DOHH2 (cell line): ENCODE results near the gene IGFBP3.

Experiments
- H3F3A ChIP-seq: fragments of 200-600 bp; sonication (generic), shearing (Covaris generic); 2 replicates; pipeline ENCODE4 v1.6.0; 2016; ENCODE audit warnings: antibody characterized with exemption, mild to moderate bottlenecking; ENCODE audit not compliant: control insufficient read depth, insufficient read depth
- H3K27ac ChIP-seq: fragments of 200-600 bp; sonication (generic); 2 replicates; pipeline ENCODE4 v1.5.1; 2014; ENCODE audit warnings: low read depth, mild to moderate bottlenecking, low read length, moderate library complexity
- H3K27me3 ChIP-seq: fragments of 200-600 bp; sonication (generic); 2 replicates; pipeline ENCODE4 v1.6.1; 2014; ENCODE audit warnings: mild to moderate bottlenecking, low read length, mixed read lengths; ENCODE audit not compliant: control insufficient read depth
- H3K36me3 ChIP-seq: fragments of 200-600 bp; sonication (generic); 2 replicates; pipeline ENCODE4 v1.6.1; 2014; ENCODE audit warnings: mild to moderate bottlenecking, low read length, moderate library complexity, mixed read lengths; ENCODE audit not compliant: control insufficient read depth
- H3K4me1 ChIP-seq: fragments of 200-600 bp; sonication (generic); 2 replicates; pipeline ENCODE4 v1.6.1; 2014; ENCODE audit warnings: mild to moderate bottlenecking, low read length, mixed read lengths; ENCODE audit not compliant: control insufficient read depth
- H3K4me2 ChIP-seq: fragments of 200-600 bp; sonication (generic); 2 replicates; pipeline ENCODE4 v1.6.0; 2014; ENCODE audit warnings: mild to moderate bottlenecking, low read length, moderate library complexity
- H3K4me3 ChIP-seq: fragments of 200-600 bp; sonication (generic); 2 replicates; pipeline ENCODE4 v1.5.1; 2014; ENCODE audit warnings: mild to moderate bottlenecking, low read length, mixed read lengths
- H3K79me2 ChIP-seq: fragments of 200-600 bp; sonication (generic); 2 replicates; pipeline ENCODE4 v1.6.1; 2014; ENCODE audit warnings: mild to moderate bottlenecking, low read length, mixed read lengths; ENCODE audit not compliant: control insufficient read depth
- H3K9me2 ChIP-seq: fragments of 200-600 bp; sonication (generic); replicated peaks from 2 replicates; pipeline ENCODE4 v1.6.1; 2014; ENCODE audit warnings: mild to moderate bottlenecking, low read length, mixed read lengths; ENCODE audit not compliant: control insufficient read depth
- H3K9me3 ChIP-seq: fragments of 200-600 bp; sonication (generic); 2 replicates; pipeline ENCODE4 v1.6.1; 2014; ENCODE audit warnings: antibody characterized with exemption, low read length, mixed read lengths; ENCODE audit not compliant: control insufficient read depth, insufficient read depth
- H4K20me1 ChIP-seq: fragments of 200-600 bp; sonication (generic); 2 replicates; pipeline ENCODE4 v1.6.0; 2014; ENCODE audit warnings: low read depth, mild to moderate bottlenecking, antibody characterized with exemption, low read length, moderate library complexity; ENCODE audit not compliant: control insufficient read depth, insufficient read depth
- CTCF ChIP-seq: fragments of 200-600 bp; sonication (generic); IDR thresholded peaks from one replicate; pipeline ENCODE4 v1.5.1; 2014; ENCODE audit warnings: antibody characterized with exemption, mild to moderate bottlenecking, low read depth, low read length; ENCODE audit not compliant: poor library complexity, severe bottlenecking
- EZH2phosphoT487 ChIP-seq: fragments of 200-600 bp; sonication (generic); IDR thresholded peaks from 2 replicates; pipeline ENCODE4 v1.6.1; 2017; ENCODE audit warnings: borderline replicate concordance, mild to moderate bottlenecking, antibody characterized with exemption, low read length, moderate library complexity, mixed read lengths

Gene IGFBP3

GRCh38 chr7:45897042-45897690 is 23.9 kb downstream of the IGFBP3 start:
- Histone ChIP-seq H3K4me2 (no peak overlapping the region), H3K27ac (no peak overlapping the region), H3K4me3 (no peak overlapping the region), H3K9me2 (no peaks in the 10 kb centered on the region), H3K4me1 (no peaks in the 10 kb centered on the region), H3K36me3 (no peaks in the 10 kb centered on the region), H3K79me2 (no peaks in the 10 kb centered on the region), H3K27me3 (peaks cover 30% of the 10 kb centered on the region; the same call in 1 of the 2 replicates), H3K9me3 (no peaks in the 10 kb centered on the region), H4K20me1 (no peaks in the 10 kb centered on the region), H3F3A (no peaks in the 10 kb centered on the region)
- TF ChIP-seq CTCF (no peak), EZH2phosphoT487 (no peak)

- H3K79me2 ChIP-seq = no peaks in the 10 kb centered on the region
- no peaks in the 10 kb centered on the region for H3K36me3 ChIP-seq
- no peak overlapping the region for H3K27ac ChIP-seq
- peaks cover 33% of the 10 kb centered on the region for H3K27me3 ChIP-seq
- H3K4me2 ChIP-seq = no peak overlapping the region
- no peaks in the 10 kb centered on the region for H4K20me1 ChIP-seq
- H3K4me3 ChIP-seq = no peak overlapping the region
- TF ChIP-seq EZH2phosphoT487 (no peak), CTCF (no peak)
- H3K4me1 ChIP-seq = no peaks in the 10 kb centered on the region
- H3K9me2 ChIP-seq = no peaks in the 10 kb centered on the region
- H3K9me3 ChIP-seq = no peaks in the 10 kb centered on the region
- H3F3A ChIP-seq = no peaks in the 10 kb centered on the region
Measured at GRCh38 chr7:45894665-45895062, 26.4 kb downstream of the IGFBP3 start.

- H3K9me2 ChIP-seq = no peaks in the 10 kb centered on the region
- H3K4me1 ChIP-seq = no peaks in the 10 kb centered on the region
- H3K9me3 ChIP-seq = no peaks in the 10 kb centered on the region
- H3F3A ChIP-seq = no peaks in the 10 kb centered on the region
- H3K27ac ChIP-seq = no peak overlapping the region
- H3K36me3 ChIP-seq = no peaks in the 10 kb centered on the region
- TF ChIP-seq CTCF (no peak), EZH2phosphoT487 (no peak)
- no peak overlapping the region for H3K4me3 ChIP-seq
- no peak overlapping the region for H3K4me2 ChIP-seq
- no peaks in the 10 kb centered on the region for H4K20me1 ChIP-seq
- no peaks in the 10 kb centered on the region for H3K79me2 ChIP-seq
- H3K27me3 ChIP-seq = peaks cover 35% of the 10 kb centered on the region
Measured at GRCh38 chr7:45893996-45894664, 26.9 kb downstream of the IGFBP3 start.
